Posterior vena cava (tissue), 2 donors: ENCODE data around the gene CFAP299. TPM values are rescaled to one million over a fixed set of nuclear protein-coding genes. Genes with fewer than 3 reads are reported as not detected.

Source experiments
- DNase-seq: peaks from one replicate; pipeline ENCODE4 v3.0.0-alpha.2; 2020; ENCODE audit warnings: low spot score
- intact Hi-C, 2 donors: fragments of 100-400 bp; cut with DNase I; formaldehyde crosslinking; loops; one replicate each; pipeline versions ENCODE4 v1.14.1 to v1.14.2; 2022 to 2023
- total RNA-seq, 2 donors: library from RNA; stranded (reverse); fragmentation: NEBNext Ultra II Directional; extraction: Animal tissue kit (Norgen Biotek cat#: 25700); gene quantifications; one replicate each; pipeline ENCODE4 v1.2.1, GENCODE V29; 2021
- donor health status: DM: yes; HTN: yes; CAD: no.
- donor health status: DM: yes; HTN: yes; CAD: no.

The CFAP299 gene
- total RNA-seq, 2 donors from 2014 or later: not detected

- no peak for DNase-seq
- intact Hi-C loops: no loop called here
Measured at GRCh38 chr4:80922941-80923340, 587.4 kb downstream of the CFAP299 start.

DNA sequence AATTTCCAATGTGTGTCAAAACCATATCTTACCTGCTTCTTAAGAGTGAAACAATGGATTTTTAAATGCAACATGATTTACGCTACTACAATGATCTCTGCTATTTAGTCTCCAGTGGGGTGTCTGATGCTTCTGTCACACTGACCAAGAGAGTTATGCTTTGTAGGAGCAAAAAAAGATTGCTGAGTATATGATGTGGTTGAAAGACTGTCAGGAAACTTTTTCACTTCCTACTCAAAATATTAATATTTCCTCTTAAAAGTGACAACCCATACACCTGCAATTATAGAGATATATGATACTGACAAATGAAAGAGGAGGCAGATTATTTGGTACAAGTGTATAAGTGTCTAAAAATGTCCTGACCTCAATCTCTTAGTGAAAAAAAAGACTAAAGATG is 589.8 kb downstream of the CFAP299 start:
- intact Hi-C loops: no loop called here
- DNase-seq: no peak

DNA sequence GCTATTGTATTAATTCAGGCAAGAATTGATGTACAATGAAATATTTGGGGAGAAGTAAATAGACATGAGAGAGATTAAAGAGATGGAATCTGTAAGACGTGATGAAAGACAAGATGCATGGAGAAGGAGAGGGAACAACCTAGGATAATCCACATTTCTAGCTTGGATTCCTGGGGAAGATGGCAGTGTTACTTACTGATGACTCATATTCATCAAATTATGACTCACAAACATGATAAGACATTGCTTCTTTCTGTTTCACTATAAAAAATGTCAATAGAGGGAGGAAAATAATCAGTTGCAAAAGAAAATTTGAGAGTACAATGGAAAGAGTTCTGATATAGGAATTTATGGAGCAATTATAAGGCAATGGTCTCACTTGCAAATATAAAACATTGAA is 590.9 kb downstream of the CFAP299 start:
- intact Hi-C loops: no loop called here
- DNase-seq: no peak

- intact Hi-C loops: no loop called here
- no peak for DNase-seq
Measured at GRCh38 chr4:80926891-80927290, 591.4 kb downstream of the CFAP299 start.

DNA sequence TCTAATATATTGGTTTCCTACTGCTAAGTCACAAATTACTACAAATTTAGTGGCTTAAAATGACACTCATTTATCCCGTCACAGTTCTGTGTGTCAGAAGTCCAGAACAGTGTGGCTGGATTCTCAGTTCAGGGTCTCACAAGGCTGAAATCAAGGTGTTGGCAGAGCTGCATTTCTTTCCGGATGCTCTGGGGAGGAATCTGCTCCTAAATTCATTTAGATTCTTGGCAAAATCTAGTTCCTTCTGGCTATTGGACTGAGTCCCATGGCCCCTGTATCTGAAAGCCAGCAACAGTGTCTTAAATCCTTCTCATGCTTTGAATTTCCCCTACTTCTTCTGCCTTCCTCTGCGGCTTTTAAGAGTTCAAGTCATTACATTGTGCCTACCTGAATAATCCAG is 591.9 kb downstream of the CFAP299 start:
- intact Hi-C loops: no loop called here
- DNase-seq: no peak

- intact Hi-C loops: no loop called here
- DNase-seq: no peak
Measured at GRCh38 chr4:80931631-80932081, 596.1 kb downstream of the CFAP299 start.

DNA sequence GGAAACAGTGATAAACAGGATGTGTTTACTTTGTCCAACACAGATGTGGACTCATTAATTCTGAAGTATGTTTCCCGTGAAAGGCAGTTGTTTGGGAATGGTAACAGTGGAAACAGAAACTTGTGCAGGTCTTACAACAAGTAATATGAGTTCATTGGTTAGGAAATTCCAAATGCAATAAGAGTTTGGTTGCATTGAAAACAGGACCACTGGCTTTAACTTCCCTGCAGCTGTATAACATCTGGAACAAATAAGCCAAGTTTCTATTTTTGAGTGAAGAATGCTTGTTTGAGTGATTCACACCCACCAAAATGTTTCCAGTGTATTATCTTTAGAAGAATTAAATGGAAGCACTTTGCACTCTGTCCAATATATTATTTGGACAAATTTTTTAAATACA is 612.6 kb downstream of the CFAP299 start:
- DNase-seq: no peak
- intact Hi-C loops: loop anchor here in 1 of 2 donors (10.0 kb wide), 1 partner anchor 1813 kb away; no protein-coding TSS in a partner anchor

GRCh38 chr4:80948995-80949394 is 613.5 kb downstream of the CFAP299 start:
- intact Hi-C loops: loop anchor here in 1 of 2 donors (10.0 kb wide), 1 partner anchor 1814 kb away; no protein-coding TSS in a partner anchor
- no peak for DNase-seq

DNA sequence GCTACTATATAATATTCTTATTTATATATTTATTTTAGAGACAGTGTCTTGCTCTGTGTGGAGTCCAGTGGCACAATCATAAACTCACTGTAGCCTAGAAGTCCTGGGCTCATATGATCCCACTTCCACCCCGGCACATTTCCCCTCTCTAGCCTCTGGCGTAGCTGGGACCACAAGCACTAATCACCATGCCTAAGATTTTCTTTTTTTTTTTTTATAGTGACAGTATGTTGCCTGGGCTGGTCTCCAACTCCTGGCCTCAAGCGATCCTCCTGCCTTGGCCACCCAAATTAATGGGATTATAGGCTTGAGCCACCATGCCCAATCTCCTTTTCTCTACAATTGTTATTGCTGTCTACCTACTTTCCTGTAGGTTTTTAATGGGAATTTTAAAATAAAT is 620.9 kb downstream of the CFAP299 start:
- intact Hi-C loops: no loop called here
- DNase-seq: no peak

GRCh38 chr4:80963051-80963450 is 627.5 kb downstream of the CFAP299 start:
- no peak for DNase-seq
- intact Hi-C loops: no loop called here

DNA sequence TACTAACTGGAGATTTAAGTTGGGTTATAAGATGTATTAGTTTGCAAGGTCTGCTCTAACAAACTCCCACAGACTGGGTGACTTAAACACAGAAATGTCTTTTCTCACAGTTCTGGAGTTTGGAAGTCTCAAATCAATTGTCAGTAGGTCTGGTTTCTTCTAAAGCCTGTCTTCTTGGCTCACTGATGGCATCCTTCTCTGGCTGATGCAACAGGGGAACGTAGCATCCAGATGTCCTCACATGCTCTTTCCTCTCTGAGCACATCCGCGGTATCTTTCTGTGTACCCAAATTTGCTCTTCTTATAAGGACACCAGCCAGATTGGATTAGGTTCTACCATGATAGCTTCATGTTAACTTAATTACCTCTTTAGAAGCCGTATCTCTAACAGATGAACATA is 631.8 kb downstream of the CFAP299 start:
- intact Hi-C loops: no loop called here
- no peak for DNase-seq

DNA sequence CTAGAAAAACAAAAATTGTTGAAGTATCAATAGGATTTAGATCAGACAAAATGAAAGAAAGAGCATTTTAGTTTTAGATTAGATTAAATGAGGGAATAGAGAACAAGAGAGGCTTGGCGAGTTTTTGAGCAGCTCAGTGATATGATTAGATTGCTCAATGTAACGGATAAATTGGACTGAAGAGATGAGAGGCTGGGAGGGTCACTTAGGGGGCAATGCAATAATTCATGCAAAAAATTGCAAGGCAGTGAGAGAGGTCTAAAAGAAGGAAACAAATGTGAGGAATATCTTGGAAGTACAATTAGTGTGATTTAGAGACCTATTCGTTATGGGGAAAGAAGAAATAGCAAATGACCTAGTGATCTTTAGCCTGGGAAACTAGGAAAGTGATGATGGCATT is 644.7 kb downstream of the CFAP299 start:
- intact Hi-C loops: loop anchor here in 1 of 2 donors (10.0 kb wide), 1 partner anchor 595 kb away; no protein-coding TSS in a partner anchor

DNA sequence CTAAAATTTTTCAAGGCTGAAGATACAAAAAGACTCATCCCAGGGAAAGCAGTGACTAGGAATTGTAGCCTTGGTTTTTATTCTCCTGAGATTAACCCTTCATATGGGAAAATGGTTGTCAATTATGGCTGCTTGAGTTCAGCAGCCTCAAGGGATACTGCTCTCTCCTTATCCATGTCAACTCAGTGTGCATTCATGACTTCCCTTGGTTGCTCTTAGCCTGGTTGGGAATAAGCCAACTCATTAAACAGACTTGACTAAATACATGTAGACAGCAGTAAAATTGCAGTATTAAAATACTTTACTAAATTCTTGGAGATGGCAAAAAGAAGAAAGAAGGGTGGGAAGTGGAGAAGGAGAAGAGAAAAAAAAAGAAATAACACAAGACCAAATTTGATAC is 650.5 kb downstream of the CFAP299 start:
- no peak for DNase-seq
- intact Hi-C loops: loop anchor here in 1 of 2 donors (10.0 kb wide), 1 partner anchor 601 kb away; no protein-coding TSS in a partner anchor

More for the DNA sequence above, 644.7 kb downstream of the CFAP299 start:
- no peak for DNase-seq

DNA sequence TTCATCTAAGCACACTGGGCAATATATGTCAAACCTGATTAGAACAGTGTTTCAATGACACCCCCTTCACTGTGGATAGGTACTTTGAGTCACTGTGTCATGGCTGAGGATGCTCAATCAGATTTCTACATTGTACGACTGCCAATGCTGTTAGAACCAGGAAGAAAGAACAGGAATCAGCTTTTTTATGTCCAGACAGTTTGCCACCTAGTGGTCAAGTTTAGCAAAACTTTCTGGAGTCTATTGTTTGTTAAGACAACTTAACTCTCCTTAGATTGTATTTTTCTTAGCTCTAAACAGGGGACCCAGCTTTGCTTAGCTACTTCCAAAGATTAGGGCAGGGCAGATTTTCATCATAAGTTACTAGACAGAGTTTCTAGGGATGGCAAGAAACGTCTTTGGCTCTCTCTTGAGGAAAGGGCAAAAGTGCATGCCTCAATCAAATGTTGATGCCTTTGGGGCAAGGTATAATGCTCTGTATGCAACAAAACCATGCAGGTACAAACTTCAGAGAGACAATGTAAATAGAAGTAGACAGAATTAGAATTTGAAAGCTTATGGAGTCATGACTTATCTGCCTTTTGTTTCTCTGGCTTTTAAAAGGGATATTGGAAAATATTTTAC is 654.5 kb downstream of the CFAP299 start:
- no peak for DNase-seq
- intact Hi-C loops: loop anchor here (5.0 to 10.0 kb wide), 2 partner anchors 605 to 628 kb away; no protein-coding TSS in a partner anchor

DNA sequence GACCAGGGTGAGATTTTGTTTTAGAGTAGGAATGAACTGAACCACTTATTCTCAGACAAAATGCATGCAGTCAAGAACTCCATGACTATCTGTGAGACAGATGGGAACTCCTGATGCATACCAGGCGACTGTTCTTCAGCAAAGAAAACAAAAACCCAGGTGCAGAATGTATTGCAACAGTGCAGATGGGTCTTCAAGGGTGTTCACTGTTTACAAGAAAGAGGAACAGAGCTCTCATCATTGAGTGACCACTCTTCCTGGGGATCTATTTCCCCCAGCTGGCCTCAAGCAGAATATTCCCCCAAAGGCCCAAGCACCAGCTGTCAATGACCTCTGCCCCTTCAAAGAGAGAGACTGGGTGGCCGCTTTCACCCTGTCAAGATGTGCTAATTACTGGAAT is 655.3 kb downstream of the CFAP299 start:
- intact Hi-C loops: loop anchor here in 1 of 2 donors (5.0 kb wide), 1 partner anchor 629 kb away; no protein-coding TSS in a partner anchor
- DNase-seq: no peak

GRCh38 chr4:80999943-81000342 is 664.4 kb downstream of the CFAP299 start:
- DNase-seq: no peak
- intact Hi-C loops: no loop called here

GRCh38 chr4:81003597-81004111 is 668.1 kb downstream of the CFAP299 start:
- intact Hi-C loops: no loop called here
- no peak for DNase-seq

GRCh38 chr4:81007417-81007816 is 671.9 kb downstream of the CFAP299 start:
- DNase-seq: no peak
- intact Hi-C loops: no loop called here
